ENCODE data around the gene SMCO3.

DNA sequence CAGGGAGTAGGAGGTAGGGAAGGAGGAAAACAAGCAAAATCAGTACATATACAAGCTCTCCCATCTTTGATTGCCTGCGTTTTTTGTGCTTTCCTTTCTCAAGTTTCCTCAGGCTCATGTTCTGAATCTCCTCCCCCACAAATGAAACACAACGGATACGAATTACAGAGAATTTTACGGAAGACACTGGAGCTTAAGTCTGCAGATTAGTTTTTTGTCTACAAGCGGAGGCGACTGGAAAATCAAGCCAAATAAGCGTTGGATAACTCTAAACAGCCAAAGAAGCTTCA is 11.3 kb downstream of the SMCO3 start:
- no peak for TF ChIP-seq EP300 (IDR thresholded peaks at IDR 0.05; ENCODE audit: borderline replicate concordance in 1 of 2, low read depth in 1 of 2, low read length in 1 of 2)
- TF ChIP-seq GABPA (IDR thresholded peaks at IDR 0.05; ENCODE audit: low read depth) = no peak
- TF ChIP-seq, protein P1, sequence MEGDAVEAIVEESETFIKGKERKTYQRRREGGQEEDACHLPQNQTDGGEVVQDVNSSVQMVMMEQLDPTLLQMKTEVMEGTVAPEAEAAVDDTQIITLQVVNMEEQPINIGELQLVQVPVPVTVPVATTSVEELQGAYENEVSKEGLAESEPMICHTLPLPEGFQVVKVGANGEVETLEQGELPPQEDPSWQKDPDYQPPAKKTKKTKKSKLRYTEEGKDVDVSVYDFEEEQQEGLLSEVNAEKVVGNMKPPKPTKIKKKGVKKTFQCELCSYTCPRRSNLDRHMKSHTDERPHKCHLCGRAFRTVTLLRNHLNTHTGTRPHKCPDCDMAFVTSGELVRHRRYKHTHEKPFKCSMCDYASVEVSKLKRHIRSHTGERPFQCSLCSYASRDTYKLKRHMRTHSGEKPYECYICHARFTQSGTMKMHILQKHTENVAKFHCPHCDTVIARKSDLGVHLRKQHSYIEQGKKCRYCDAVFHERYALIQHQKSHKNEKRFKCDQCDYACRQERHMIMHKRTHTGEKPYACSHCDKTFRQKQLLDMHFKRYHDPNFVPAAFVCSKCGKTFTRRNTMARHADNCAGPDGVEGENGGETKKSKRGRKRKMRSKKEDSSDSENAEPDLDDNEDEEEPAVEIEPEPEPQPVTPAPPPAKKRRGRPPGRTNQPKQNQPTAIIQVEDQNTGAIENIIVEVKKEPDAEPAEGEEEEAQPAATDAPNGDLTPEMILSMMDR (IDR thresholded peaks at IDR 0.05) = no peak
- TF ChIP-seq SMC3 (IDR thresholded peaks at IDR 0.05; ENCODE audit: low read depth, low read length) = no peak
- TF ChIP-seq TAF1 (IDR thresholded peaks at IDR 0.05; ENCODE audit: borderline replicate concordance, low read depth, low read length) = no peak
- TF ChIP-seq POLR2AphosphoS5 (IDR thresholded peaks at IDR 0.05; ENCODE audit: low read depth, low read length) = no peak
- no peak for TF ChIP-seq RFX5 (IDR thresholded peaks at IDR 0.05; ENCODE audit: low read length)
- TF ChIP-seq JUND (IDR thresholded peaks at IDR 0.05) = no peak

All from SK-N-SH (cell line).